ENCODE data around the gene SCD. TPM values are rescaled to one million over a fixed set of nuclear protein-coding genes. Genes with fewer than 3 reads are reported as not detected.

The SCD gene
- total RNA-seq, 1 experiment from 2014 or later = 652 TPM

- Histone ChIP-seq H3K4me3 (replicated peaks in 1 of 2; ENCODE audit: low read depth in 1 of 2, low read length in 2 of 2) (no peak overlapping the region), H3K36me3 (ENCODE audit: control insufficient read depth in 1 of 2, insufficient read depth in 2 of 2, low read length in 2 of 2) (peaks cover 83 to 89% of the 10 kb centered on the region in 2 experiments), H3K27me3 (ENCODE audit: insufficient read depth, low read length) (no peaks in the 10 kb centered on the region), H3K9me2 (ENCODE audit: insufficient read depth) (no peaks in the 10 kb centered on the region), H3K4me1 (ENCODE audit: control insufficient read depth in 1 of 2, insufficient read depth in 2 of 2, low read length in 2 of 2) (peaks cover 13 to 53% of the 10 kb centered on the region in 2 experiments), H3K27ac (ENCODE audit: low read depth, low read length) (0 out of 2 replicates have a peak overlapping the region, but pooled peaks have one; percentile 3), H3K9ac (ENCODE audit: low read length) (no peak overlapping the region), H3K9me3 (ENCODE audit: control insufficient read depth in 1 of 2, insufficient read depth in 1 of 2, low read depth in 1 of 2, low read length in 2 of 2) (no peaks in the 10 kb centered on the region), H4K20me1 (ENCODE audit: insufficient read depth) (no peaks in the 10 kb centered on the region), H3K4me2 (ENCODE audit: low read length) (no peak overlapping the region), H2AFZ (ENCODE audit: low read depth, low read length, poor library complexity, severe bottlenecking) (no peak overlapping the region), H3K79me2 (ENCODE audit: insufficient read depth, low read length) (peaks cover 80% of the 10 kb centered on the region)
- ChIA-PET RAD21 (ENCODE audit: low non-redundant PET in 1 of 2, low total read pairs in 2 of 2, uncharacterized antibody in 2 of 2, unreplicated experiment in 2 of 2) (no interaction called here), CTCF (no interaction called here), POLR2A (interaction anchor here (1.1 kb wide), 1 partner anchor 19 kb away, joined by 3 read pairs; no protein-coding TSS in a partner anchor)
- intact Hi-C loops (cut with micrococcal nuclease) = no loop called here
- ATAC-seq (no peak), DNase-seq (ENCODE audit: low read depth, low spot score) (no peak)
- no peak for TF ChIP-seq ZBTB33 (IDR thresholded peaks at IDR 0.05; ENCODE audit: extremely low read depth, insufficient replicate concordance, low read length)
- TF ChIP-seq ELF1 (IDR thresholded peaks at IDR 0.05; ENCODE audit: borderline replicate concordance, low read depth) = no peak
- TF ChIP-seq SP1 (IDR thresholded peaks at IDR 0.05; ENCODE audit: low read depth) = no peak
- no peak for TF ChIP-seq REST (IDR thresholded peaks at IDR 0.05; ENCODE audit: low read depth)
- peak; percentile 47 for TF ChIP-seq POLR2AphosphoS5 (IDR thresholded peaks at IDR 0.05; ENCODE audit: low read depth, low read length)
- TF ChIP-seq, protein P1, sequence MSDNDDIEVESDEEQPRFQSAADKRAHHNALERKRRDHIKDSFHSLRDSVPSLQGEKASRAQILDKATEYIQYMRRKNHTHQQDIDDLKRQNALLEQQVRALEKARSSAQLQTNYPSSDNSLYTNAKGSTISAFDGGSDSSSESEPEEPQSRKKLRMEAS (IDR thresholded peaks at IDR 0.05) = no peak
- no peak for TF ChIP-seq EZH2 (IDR thresholded peaks at IDR 0.05)
- no peak for TF ChIP-seq EGR1 (IDR thresholded peaks at IDR 0.05; ENCODE audit: low read depth)
- BruUV-seq (replicated peaks) = no TSS peak
Observed at GRCh38 chr10:100353770-100354485, 6.9 kb downstream of the SCD start.
